RKO (cell line): ENCODE measurements around the gene GARS1.

ENCODE experiments used
- DNase-seq: peaks from one replicate; pipeline ENCODE4 v3.0.0-alpha.2; 2016; ENCODE audit warnings: low spot score

The GARS1 gene

DNA sequence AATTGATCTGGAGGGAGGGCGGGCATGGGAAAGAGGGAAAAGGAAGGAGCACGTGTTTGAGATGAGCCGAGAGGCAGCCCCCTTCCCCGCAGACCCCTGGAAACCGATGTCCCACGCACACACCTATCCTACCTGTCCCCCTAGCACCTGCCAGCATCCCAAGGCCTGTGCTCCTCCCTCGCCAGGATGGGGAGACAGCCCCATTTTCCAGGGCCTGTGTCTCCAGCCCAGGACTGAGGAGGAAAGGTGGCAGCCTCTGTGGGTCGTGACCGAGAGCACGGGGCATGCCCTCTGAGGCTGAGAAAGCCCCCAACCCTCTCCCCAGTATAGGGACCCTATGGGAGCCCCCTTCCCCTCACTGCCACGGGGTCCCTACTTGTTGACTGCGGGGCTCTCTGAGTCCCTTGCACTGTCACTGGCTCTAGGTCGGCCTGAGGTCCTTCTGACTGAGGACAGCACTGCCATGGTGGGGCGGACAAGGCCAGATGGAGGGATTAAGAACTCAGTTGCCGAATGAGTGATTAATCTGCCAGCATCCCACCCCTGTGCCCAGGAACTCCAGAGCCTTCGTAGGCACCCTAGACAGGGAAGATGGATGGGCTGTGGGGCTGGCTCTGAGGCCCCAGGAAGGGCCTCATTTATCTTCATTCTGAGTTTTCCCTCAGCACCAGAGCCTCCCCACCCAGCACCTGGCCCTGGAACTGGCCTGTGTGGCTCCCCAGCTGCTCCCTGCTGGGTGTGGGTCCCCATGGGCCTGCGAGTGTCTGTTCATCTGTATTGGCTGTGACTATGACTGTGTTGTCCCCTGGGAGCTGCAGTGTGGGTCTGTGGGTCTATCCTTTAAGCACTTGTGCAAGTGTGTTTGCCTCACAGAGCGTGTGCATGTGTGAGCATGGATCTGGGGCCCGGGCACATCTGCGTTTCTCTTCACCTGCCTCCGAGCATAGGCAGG lies 61.6 kb downstream of the GARS1 start:
- DNase-seq = no peak

DNA sequence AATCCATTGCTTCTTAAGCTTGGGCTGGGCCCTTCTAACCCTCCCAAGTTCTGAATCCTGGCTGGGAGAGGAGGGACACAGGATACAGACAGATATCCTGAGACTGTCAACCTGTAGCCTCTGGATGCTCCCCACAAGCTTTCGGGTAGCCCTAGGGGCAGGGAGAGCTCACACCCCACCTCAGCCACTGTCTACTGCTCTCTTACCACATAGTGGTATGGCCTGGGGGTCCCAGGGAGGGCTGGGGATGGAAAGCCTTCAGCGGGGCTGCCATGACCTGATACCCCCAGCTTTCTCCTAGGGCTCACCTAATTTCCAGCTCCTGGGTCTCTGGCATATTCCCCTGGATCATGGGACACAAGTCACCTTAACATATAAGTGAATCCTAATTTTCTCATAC lies 62.5 kb downstream of the GARS1 start:
- DNase-seq = no peak

DNA sequence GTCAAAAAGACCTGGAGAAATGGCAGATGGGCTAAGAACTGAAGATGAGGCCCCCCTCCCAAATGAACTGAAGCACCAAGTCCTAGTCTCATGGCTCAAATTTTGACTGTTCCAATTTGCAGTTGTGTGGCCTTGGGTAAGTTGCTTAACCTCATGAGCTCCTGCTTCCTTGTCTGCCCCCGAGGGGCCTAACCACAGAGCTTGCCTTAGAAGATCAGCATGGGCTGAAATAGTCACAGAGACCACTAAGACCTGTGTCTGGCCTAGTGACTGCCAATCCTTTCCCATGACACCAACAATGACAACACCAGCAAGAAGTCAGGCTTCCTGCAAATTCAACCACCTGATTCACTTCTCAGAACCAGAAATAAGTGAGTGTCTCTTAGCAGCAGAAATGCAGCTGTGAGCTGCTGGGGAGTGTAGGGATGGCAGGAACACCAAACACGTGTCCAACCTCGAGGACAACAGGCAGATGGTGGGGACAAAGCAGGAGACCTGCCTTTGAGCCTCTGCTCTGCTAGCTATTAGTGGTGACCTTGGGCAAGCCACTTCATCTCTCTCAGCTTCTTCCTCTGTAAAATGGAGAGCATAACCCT lies 63.9 kb downstream of the GARS1 start:
- DNase-seq = no peak

DNA sequence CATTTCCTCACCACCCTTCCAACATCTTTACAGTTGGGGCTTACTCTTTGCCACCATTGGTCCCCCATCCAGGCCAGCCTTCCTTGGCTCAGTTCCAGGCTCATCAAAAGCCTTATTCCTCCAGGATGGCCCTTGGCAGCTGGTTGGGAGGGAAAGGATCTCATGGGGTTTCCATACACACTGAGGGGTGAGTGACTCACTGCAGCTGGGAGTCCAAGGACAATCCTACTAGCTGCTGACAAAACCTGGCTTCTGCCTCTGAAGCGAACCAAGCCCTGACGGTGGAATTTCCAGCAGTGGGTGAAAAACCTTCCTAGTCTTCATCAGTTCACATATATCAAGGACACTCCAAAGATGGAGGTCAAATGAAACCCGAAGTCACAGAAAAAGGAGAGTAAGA lies 64.6 kb downstream of the GARS1 start:
- no peak for DNase-seq

DNA sequence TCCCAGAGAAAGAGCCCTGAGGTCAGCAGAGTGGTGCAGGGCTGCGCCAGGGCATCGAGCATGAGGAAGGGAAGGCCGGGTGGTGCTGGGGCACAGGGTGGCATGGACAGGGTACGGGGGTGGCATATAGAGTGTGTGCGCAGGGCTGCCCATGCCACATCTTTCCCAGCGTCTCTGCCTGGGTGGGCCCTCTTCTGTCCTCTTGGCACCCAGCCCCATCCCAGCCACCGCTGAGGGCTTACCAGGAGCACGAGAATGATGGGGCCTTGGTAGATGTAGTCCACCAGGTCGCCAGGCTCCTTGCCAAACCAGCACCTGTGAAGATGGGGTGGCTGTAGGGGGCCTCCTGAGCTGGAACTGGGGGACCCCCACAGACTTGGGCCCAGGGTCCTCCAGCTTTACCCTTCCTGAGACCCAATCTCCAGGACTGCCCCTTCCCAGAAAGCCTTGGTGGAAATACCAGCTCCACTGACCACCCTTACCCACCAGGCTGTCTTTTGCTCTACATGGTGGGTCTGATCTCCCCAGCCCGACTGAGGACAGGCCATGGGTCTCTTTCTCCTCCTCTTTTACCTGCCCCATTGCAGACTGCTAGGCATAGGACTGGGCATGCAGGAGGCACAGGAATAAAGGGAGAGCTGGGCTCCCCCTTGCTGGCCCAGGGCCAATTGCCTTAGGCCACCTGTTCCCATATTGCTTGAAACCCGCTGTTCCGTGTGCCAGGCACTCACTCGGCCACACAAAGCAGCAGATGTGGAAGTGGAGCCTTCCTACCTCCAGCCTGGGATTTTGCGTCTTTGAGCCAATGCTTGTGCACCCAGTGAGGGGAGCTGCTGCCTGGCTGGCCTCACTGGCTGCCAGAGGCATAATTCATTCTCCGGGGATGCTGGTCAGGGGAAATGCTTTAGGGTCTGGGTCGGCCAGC lies 65.9 kb downstream of the GARS1 start:
- no peak for DNase-seq

DNA sequence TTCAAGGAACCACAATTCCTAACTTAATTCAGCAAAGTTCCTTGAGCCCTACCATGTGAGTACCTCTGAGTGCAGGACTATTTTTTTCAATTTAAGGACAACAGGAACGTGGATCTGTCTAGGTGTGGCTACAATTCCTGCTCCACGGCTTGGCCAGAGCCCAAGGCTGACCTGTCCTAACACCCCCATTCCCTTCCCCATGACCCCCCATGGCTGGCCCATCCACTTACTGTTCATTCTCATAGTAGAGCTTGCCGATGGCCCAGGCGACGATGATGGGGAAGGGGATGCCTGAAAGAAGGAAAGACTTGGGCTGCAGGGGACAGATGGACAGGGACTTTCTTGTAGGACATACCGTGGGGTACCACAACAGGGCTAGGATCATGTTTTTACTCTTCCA lies 67.2 kb downstream of the GARS1 start:
- DNase-seq = no peak

DNA sequence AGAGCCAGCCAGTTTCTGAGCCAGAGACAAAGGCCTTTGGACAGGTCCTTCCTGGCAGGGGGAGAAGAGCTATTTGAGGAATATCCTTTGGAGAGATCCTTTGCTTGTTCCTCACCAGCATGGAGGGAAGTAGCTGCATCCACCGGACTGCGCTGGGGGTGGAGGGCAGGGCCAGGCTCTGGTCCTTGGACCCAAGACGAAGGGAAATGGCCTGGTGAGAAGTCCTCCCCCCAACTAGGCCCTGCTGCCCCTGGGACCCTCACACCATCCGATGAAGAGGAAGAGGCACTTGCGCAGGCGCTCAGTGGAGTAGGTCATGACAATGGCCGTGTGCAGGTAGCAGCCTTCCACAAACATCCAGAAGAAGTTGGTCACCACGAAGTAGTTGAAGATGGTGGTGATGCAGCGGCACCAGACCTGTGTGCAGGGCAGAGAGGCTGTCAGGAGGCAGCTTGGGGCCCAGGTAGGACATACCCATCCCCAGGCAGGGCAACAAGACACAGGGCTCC lies 67.8 kb downstream of the GARS1 start:
- DNase-seq = no peak

DNA sequence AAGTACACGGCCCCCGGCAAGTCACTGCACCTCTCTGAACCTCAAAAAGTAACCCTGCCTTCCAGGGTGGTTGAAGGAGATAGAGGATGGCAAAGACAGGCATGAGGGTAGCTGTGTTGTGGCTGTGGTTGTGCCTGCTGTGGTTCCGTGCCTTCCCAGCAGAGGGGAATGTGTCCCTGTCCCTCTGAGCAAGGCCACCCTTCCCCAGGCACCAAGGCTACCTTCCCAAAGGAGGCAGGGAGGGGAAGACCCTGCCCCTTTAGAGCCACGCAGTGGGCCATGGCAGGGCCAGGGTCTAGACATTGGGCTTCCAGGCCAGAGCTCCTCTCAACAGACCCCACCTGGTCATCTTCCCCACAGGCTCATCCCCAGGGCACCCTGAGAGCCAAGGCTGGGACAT lies 68.7 kb downstream of the GARS1 start:
- no peak for DNase-seq

DNA sequence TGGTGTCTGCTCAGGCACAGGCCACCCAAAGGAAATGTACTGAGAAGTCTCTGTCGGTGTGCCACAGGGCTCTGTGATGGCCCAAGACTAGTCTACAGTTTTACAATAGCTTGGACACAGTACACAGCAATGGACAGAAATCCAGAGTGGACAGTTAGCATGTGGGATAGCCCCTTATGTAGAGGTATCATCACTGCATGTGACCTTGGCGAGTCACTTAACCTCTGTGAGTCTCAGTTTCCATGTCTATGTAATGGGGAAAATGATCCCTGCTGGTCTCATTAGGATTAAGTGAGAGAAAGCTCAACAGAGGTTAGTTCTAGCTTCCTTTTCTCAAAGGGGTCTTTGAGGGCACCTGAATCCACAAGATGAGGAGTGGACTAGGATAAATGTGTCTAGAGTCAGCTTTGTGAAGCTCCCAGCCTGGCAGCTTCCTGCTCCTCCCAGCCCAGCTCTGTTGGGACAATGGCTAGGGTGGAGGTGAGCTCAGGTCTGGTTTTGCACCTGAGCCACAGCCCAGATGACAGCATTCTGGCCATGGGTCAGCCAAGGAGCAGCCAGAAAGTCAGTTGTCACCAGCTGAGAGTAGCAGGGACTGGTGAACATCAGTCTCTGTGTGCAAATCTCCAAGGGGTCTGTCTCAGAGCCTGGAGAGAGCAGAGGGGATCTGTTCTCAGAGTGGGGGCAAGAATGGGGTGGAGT lies 69.7 kb downstream of the GARS1 start:
- DNase-seq = no peak

DNA sequence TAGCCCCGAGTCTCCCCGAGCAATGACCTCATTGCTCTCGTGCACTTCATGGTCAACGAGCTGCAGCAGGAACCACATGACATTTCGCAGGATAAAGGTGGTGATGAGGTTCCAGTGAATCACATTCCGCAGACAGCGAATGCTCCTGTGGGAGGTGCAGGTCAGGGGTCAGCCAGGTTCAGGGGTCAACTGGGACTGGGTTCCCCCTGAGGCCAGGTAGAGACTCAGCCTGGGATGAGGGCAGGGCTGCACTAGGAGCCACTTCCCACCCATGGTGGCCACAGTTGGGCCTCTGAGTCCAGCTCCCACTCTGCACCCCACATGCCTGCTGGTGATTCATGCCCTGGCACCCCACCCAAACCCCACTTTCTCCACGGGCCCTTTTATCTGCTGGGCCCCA lies 70.4 kb downstream of the GARS1 start:
- no peak for DNase-seq

DNA sequence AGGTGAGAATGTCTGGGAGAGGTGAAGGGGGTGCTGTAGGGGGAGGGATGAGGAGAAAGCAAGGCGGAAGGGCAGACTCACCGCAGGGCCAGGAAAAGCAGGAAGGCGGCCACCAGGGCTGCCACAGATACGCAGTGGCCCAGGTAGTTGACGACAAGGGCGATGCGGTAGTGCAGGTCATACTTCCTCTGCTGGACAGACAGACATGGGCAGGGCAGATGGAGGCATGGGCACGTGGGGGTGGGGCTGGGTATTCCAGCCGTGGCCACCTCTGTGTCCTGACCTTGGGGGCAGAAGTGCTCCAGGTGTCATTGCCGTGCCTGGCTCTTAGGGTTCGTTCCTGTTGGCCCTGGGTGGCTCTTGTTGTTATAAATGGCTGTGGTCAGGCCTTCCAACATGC lies 70.8 kb downstream of the GARS1 start:
- DNase-seq = no peak

DNA sequence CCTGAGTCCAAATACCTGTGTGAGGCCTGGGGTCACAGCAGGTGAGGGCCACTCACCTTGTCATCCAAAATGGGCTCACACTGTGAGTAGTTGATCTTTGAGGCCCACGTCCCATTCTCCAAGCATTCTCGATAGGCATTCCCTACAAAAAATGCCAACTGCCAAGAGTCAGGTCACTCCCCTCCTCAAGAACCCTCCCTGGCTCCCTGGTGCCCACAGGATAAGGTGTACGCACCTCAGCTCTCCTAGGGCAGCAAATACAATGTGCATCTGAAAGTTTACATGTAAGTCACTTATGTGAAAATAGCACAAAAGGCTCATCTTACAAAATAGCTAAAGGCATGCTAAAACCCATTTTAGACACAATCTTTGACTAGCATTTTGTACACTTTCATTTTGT lies 72.5 kb downstream of the GARS1 start:
- DNase-seq = no peak

DNA sequence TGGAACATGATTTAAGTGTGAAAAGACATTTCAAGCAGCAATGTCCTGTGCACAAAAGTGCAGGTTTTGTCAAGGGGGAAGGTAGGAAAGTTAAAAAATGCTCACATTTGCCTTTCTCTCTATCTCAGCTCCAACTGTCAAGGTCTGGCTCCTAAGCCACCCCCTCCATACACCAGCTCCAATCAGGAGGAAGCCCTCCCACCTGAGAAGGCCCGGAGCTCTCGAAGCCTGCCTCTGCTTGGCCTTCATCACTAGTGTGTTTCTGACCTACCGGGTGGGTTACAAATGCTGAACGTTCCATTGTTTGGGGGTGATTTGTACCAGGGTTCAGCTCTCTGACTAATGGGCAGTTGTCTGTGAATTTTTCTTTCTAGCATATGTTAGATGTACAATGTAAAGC lies 73.4 kb downstream of the GARS1 start:
- DNase-seq = no peak

DNA sequence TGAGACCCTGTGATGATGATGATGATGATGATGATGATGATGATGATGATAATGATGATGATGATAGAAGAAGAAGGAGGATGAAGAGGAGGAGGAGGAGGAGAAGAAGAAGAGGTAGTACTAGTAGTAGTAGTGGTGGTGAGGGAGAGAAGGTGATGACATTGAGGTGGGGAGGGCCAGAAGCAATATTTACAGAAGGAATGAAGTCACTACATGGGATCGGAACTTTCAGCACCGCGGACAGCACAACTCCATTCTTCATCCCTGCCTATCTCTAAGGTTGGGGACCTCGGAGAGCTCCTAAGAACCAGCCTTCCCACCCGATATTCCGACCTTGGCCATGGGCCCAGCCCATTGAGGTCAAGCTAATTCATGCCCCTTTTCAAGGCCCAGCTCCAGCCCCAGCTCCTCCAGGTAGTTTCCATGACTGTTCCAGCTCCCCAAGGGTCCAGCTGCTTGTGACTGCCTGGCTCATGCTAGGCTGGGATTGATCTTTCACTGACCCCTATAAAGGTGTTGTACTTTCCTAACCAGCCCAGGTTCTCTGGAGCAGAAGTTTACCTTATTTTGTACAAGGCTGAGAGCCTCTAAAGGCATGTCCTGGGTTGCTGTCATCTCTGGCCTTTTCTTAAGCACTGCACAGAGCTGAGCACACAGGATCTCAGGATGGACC lies 77.3 kb downstream of the GARS1 start:
- peak; percentile 77 for DNase-seq

DNA sequence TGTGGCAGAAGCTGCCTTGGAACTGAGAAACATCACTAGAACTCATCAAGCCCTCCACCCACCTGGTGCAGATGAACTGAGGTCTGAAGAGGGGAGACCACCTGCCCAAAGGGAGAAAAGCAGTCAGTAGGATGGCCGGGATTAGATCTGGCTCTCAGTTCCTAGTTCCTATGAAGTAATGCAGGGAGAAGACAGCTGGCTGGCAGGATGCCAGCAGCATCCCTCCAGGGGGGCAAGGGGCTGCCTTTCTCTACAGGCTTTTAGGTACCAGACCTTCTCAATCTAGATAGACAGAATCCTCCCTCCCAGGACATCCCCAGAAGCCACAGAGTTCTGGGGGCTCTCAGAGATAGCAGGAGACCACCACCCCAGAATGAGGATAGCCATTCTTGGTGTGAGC lies 79.7 kb downstream of the GARS1 start:
- no peak for DNase-seq

DNA sequence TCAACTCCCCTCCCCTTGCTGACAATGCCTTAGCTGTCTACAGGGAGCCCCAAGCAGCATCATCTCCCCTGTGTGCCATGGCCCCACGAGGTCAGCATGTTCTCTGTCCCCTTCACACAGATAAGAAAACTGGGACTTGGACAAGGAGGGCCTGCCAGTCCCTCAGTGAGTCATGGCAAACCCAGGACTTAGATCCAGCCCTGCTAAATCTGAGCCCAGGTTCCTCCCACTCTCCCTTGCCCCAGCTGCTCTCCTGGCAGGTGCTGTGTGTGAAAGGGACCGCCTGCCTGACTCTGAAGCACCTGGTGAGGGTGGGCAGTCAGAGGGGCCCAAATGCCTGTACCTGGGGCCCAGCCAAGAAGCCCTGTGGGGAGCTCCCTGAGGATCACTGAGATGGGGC lies 80.2 kb downstream of the GARS1 start:
- DNase-seq = no peak

DNA sequence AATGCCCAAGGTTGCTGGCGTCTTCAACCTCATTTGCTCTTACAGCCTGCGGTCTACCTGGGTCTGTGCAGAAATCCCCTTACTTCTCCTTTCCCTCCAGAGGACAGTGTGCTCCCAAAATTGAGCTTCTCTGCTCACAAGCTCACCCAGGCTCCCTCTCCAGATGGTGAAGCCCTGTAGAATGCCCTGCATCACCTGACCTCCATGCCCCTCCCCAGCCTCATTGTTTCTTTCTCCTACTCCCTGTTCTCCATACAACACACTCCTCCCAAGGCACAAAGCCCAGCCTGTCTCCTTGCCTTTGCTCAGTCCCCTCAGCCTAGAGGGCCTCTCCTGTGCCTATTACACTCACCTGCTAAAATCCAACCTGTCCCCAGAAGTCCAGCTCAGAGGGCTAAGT lies 84.1 kb downstream of the GARS1 start:
- DNase-seq = no peak

DNA sequence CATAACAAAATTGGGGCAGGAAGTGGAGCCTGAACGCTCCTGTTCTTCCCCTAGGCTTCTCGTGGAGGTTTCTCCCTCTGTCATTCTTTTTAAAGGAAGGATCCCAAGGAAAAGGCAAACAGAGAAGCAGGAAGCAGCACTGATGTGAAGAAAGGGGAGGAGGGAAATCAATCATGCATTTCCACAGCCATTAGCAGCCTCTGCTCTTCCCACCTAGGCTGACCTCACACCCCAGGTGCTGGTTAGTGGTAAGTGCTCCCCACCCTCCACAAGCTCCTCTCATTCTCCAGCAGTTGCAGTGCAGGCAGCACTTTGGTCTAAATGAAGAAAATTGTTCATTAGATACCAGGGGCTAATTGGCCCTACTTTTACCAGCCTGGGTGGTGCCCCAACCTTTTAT lies 85.0 kb downstream of the GARS1 start:
- no peak for DNase-seq

DNA sequence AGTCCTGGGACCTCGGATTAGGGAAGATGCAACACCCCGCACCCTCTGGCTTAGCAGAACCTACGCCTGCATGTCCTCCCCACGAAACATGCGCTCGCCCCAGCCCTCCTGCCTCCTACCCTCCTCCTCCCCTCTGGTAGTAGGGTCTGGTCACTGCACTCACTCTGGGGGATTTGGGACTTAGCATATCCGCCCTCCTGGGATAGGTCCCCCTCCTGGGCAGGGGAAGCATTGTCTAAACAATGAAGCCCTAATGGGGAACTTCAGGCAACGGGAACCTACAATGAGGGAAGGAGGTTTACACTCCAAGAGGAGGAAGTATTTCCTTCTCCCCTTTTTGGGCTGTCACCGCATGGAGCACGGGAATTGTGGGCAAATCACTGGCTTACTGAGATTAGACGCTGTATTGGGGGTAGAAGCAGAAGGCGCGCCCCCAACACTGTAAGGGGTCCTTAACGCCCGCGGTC lies 86.7 kb downstream of the GARS1 start:
- DNase-seq = no peak

DNA sequence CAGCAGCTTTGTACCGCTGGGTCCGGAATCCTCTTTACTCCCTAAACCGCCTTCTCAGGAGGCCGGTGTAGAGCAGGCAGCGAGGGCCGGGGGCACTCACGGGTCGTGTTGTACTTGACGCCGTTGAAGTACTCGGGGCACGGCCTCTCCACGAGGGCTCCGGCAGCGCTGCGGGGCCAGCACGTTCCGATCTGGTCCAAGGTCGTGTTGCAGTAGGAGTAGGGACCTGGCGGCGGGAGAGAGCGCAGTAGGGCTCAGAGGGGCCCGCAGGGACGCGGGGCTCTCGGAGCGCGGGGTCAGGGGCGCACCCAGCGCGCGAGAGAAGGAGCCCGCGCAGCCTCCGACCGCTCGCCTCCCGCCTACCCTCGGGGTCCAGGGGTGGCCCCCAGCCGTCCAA lies 87.1 kb downstream of the GARS1 start:
- DNase-seq = no peak
